CD4-positive, alpha-beta memory T cell (primary cell): ENCODE data around the gene SRF. TPM values are rescaled to one million over a fixed set of nuclear protein-coding genes. Genes with fewer than 3 reads are reported as not detected.
A peak's percentile ranks its signal among the peaks of the same experiment; 100 is the strongest.

Source experiments
- CTCF ChIA-PET: fragments of 350-600 bp; sonication (Branson Sonifier 250); formaldehyde crosslinking; loops from one replicate; lab custom pipeline; 2021; ENCODE audit warnings: inconsistent platforms; ENCODE audit not compliant: partially characterized antibody; lab: Charles Lee
- POLR2A ChIA-PET: fragments of 350-600 bp; sonication (Branson Sonifier 250); formaldehyde crosslinking; loops from one replicate; lab custom pipeline; 2021; ENCODE audit not compliant: partially characterized antibody; lab: Charles Lee
- DNase-seq, 5 donors: peaks; one replicate each; pipeline versions ENCODE4 v3.0.0 to v3.0.0-alpha.2; 2020 to 2022; ENCODE audit warnings: mixed read lengths in 1 of 5
- H3K27ac ChIP-seq: one replicate; pipeline ENCODE4 v1.7.0; 2013; ENCODE audit warnings: low read depth, low read length
- H3K27me3 ChIP-seq: 2 replicates; pipeline ENCODE4 v1.7.0; 2013; ENCODE audit warnings: mild to moderate bottlenecking, low read length, moderate library complexity; ENCODE audit not compliant: insufficient read depth
- H3K36me3 ChIP-seq: 2 replicates; pipeline ENCODE4 v1.7.0; 2013; ENCODE audit warnings: mild to moderate bottlenecking, low read length, moderate library complexity; ENCODE audit not compliant: insufficient read depth
- H3K4me1 ChIP-seq: 2 replicates; pipeline ENCODE4 v1.7.0; 2013; ENCODE audit warnings: mild to moderate bottlenecking, low read length, moderate library complexity; ENCODE audit not compliant: insufficient read depth
- H3K4me3 ChIP-seq, 2 donors: one replicate each; pipeline ENCODE4 v1.7.0; 2013; ENCODE audit warnings: low read length in 2 of 2, mild to moderate bottlenecking in 1 of 2
- H3K9me3 ChIP-seq, 2 donors: one replicate each; pipeline ENCODE4 v1.7.0; 2013; ENCODE audit warnings: low read length in 2 of 2, control low read depth in 1 of 2; ENCODE audit not compliant: control insufficient read depth in 1 of 2
- H3K27ac Mint-ChIP-seq, 7 donors: one replicate each; pipeline ENCODE4 v1.8.0; 2020 to 2021; ENCODE audit warnings: mixed read lengths in 7 of 7, mild to moderate bottlenecking in 6 of 7, inconsistent platforms in 3 of 7, moderate library complexity in 3 of 7
- H3K27me3 Mint-ChIP-seq, 2 donors: one replicate each; pipeline ENCODE4 v1.8.0; 2020 to 2021; ENCODE audit warnings: mixed read lengths in 2 of 2
- H3K36me3 Mint-ChIP-seq, 2 donors: one replicate each; pipeline ENCODE4 v1.8.0; 2020 to 2021; ENCODE audit warnings: mixed read lengths in 2 of 2, inconsistent platforms in 1 of 2, mild to moderate bottlenecking in 1 of 2
- H3K4me1 Mint-ChIP-seq, 4 donors: one replicate each; pipeline ENCODE4 v1.8.0; 2020 to 2021; ENCODE audit warnings: mixed read lengths in 4 of 4, mild to moderate bottlenecking in 1 of 4
- H3K4me3 Mint-ChIP-seq, 8 donors: one replicate each; pipeline ENCODE4 v1.8.0; 2020 to 2021; ENCODE audit warnings: mixed read lengths in 8 of 8, mild to moderate bottlenecking in 7 of 8, moderate library complexity in 6 of 8, inconsistent platforms in 3 of 8
- H3K9me3 Mint-ChIP-seq, 8 donors: one replicate each; pipeline ENCODE4 v1.8.0; 2020 to 2021; ENCODE audit warnings: mixed read lengths in 8 of 8, mild to moderate bottlenecking in 5 of 8, inconsistent platforms in 3 of 8, moderate library complexity in 1 of 8
- intact Hi-C: fragments of 100-400 bp; cut with micrococcal nuclease; formaldehyde crosslinking; loops from one replicate; pipeline ENCODE4 v1.15.1; 2023
- polyA plus RNA-seq, 2 donors: library from polyadenylated mRNA; unstranded; fragments of 300-500 nt; fragmentation: Illumina TruSeq; gene quantifications; one replicate each; pipeline ENCODE4 v1.2.3, GENCODE V29; 2021
- total RNA-seq, 2 experiments: library from RNA; stranded (reverse); gene quantifications; one replicate each; pipeline ENCODE4 v1.2.3, GENCODE V29; 2021

SRF gene
- total and polyA plus RNA-seq, 4 experiments from 2014 or later: 2.3 to 25.0 (median 15.6) TPM

- intact Hi-C loops: loop anchor here (1.0 kb wide), 1 partner anchor 8 kb away; no protein-coding TSS in a partner anchor
- peak within 1 kb of the TSS; percentile 55 to 78 for H3K4me3 ChIP-seq
- Mint-ChIP-seq H3K9me3 (no peaks in the 10 kb centered on the region), H3K4me1 (peaks cover 40 to 60% (median 49%) of the 10 kb centered on the region in 4 donors), H3K4me3 (peak within 1 kb of the TSS; percentile 83 to 96 (median 91)), H3K27ac (peak within 1 kb of the TSS; percentile 81 to 98 (median 92)), H3K27me3 (no peaks in the 10 kb centered on the region), H3K36me3 (peaks cover 24 to 43% of the 10 kb centered on the region in 2 donors)
- H3K4me1 ChIP-seq: peaks cover 57% of the 10 kb centered on the region
- H3K36me3 ChIP-seq: peaks cover 33% of the 10 kb centered on the region
- CTCF ChIA-PET: interaction anchor here (1.0 kb wide), 3 partner anchors 9 to 281 kb away, joined by 3 to 5 read pairs (median 3); no protein-coding TSS in a partner anchor
- H3K27me3 ChIP-seq: no peaks in the 10 kb centered on the region
- POLR2A ChIA-PET: interaction anchor here (0.5 to 3.9 kb wide), 9 partner anchors 8 to 253 kb away, joined by 3 to 46 read pairs (median 5); partner anchors contain the start of genes CNPY3, DNPH1 and SRF
- DNase-seq: peak; percentile 78 to 81 (median 79)
- no peaks in the 10 kb centered on the region for H3K9me3 ChIP-seq
- H3K27ac ChIP-seq: peak within 1 kb of the TSS; percentile 78
Measured at GRCh38 chr6:43181942-43182860, 11.1 kb downstream of the SRF start, which contains the start of gene CUL9. TSS of gene CUL9 (plus strand) at chr6:43182196. CDS start at chr6:43184311, 2,115 bp downstream.

GRCh38 chr6:43183441-43183840 lies 12.4 kb downstream of the SRF start:
- H3K36me3 ChIP-seq: peaks cover 36% of the 10 kb centered on the region
- H3K27ac ChIP-seq: no peak overlapping the region

GRCh38 chr6:43184268-43184985 lies 13.4 kb downstream of the SRF start:
- no peak overlapping the region for H3K27ac ChIP-seq
- peaks cover 57% of the 10 kb centered on the region for H3K4me1 ChIP-seq
- H3K27me3 Mint-ChIP-seq: no peaks in the 10 kb centered on the region

More at GRCh38 chr6:43183441-43183840, 12.4 kb downstream of the SRF start:
- Mint-ChIP-seq H3K36me3 (peaks cover 26 to 46% of the 10 kb centered on the region in 2 donors), H3K4me1 (peaks cover 40 to 61% (median 50%) of the 10 kb centered on the region in 4 donors), H3K9me3 (no peaks in the 10 kb centered on the region), H3K27ac (peak overlapping the region; percentile 24 to 98 (median 84)), H3K4me3 (peak overlapping the region; percentile 15 to 94 (median 91)), H3K27me3 (no peaks in the 10 kb centered on the region)
- Histone ChIP-seq H3K4me3 (no peak overlapping the region), H3K4me1 (peaks cover 57% of the 10 kb centered on the region), H3K9me3 (no peaks in the 10 kb centered on the region), H3K27me3 (no peaks in the 10 kb centered on the region)
- no peak for DNase-seq
- POLR2A ChIA-PET: interaction anchor here (0.7 to 3.9 kb wide), 5 partner anchors 8 to 254 kb away, joined by 3 to 46 read pairs (median 5); partner anchors contain the start of genes CNPY3, DNPH1 and SRF
- intact Hi-C loops: no loop called here
- CTCF ChIA-PET: interaction anchor here (1.1 kb wide), 1 partner anchor 9 kb away, joined by 3 read pairs; no protein-coding TSS in a partner anchor

GRCh38 chr6:43185391-43185985 lies 14.4 kb downstream of the SRF start:
- Histone ChIP-seq H3K36me3 (peaks cover 24% of the 10 kb centered on the region), H3K27ac (peak overlapping the region; percentile 18), H3K9me3 (no peaks in the 10 kb centered on the region), H3K4me3 (no peak overlapping the region), H3K4me1 (peaks cover 61% of the 10 kb centered on the region), H3K27me3 (no peaks in the 10 kb centered on the region)
- DNase-seq: peak in 4 of 5 donors; percentile 40 to 62 (median 49)
- Mint-ChIP-seq H3K27me3 (no peaks in the 10 kb centered on the region), H3K9me3 (no peaks in the 10 kb centered on the region), H3K4me1 (peaks cover 43 to 68% (median 56%) of the 10 kb centered on the region in 4 donors), H3K4me3 (peak overlapping the region in 7 of 8 donors; percentile 3 to 70 (median 46)), H3K36me3 (peaks cover 25 to 52% of the 10 kb centered on the region in 2 donors), H3K27ac (peak overlapping the region; percentile 50 to 85 (median 74))
- POLR2A ChIA-PET: interaction anchor here (0.5 to 2.5 kb wide), 5 partner anchors 11 to 256 kb away, joined by 3 to 13 read pairs (median 4); partner anchors contain the start of genes CNPY3 and SRF
- intact Hi-C loops: no loop called here
- CTCF ChIA-PET: no interaction called here

More at GRCh38 chr6:43184268-43184985, 13.4 kb downstream of the SRF start:
- intact Hi-C loops: no loop called here
- Histone ChIP-seq H3K27me3 (no peaks in the 10 kb centered on the region), H3K4me3 (no peak overlapping the region), H3K36me3 (peaks cover 26% of the 10 kb centered on the region), H3K9me3 (no peaks in the 10 kb centered on the region)
- DNase-seq: no peak
- Mint-ChIP-seq H3K27ac (peak overlapping the region in 5 of 7 donors; percentile 36 to 92 (median 66)), H3K9me3 (no peaks in the 10 kb centered on the region), H3K4me1 (peaks cover 40 to 65% (median 52%) of the 10 kb centered on the region in 4 donors), H3K4me3 (peak overlapping the region in 7 of 8 donors; percentile 10 to 48 (median 37)), H3K36me3 (peaks cover 25 to 46% of the 10 kb centered on the region in 2 donors)
- ChIA-PET POLR2A (interaction anchor here (0.5 to 2.5 kb wide), 4 partner anchors 9 to 239 kb away, joined by 3 to 13 read pairs (median 8); partner anchors contain the start of gene SRF), CTCF (interaction anchor here (1.1 kb wide), 1 partner anchor 10 kb away, joined by 3 read pairs; no protein-coding TSS in a partner anchor)

- Histone ChIP-seq H3K36me3 (peaks cover 24% of the 10 kb centered on the region), H3K4me3 (no peak overlapping the region), H3K4me1 (peaks cover 57% of the 10 kb centered on the region), H3K9me3 (no peaks in the 10 kb centered on the region), H3K27me3 (no peaks in the 10 kb centered on the region), H3K27ac (no peak overlapping the region)
- H3K4me1 Mint-ChIP-seq: peaks cover 44 to 70% (median 55%) of the 10 kb centered on the region in 4 donors
- peaks cover 26 to 55% of the 10 kb centered on the region in 2 donors for H3K36me3 Mint-ChIP-seq
- no peak overlapping the region for H3K4me3 Mint-ChIP-seq
- H3K27ac Mint-ChIP-seq: peak overlapping the region in 3 of 7 donors; percentile 59 to 70 (median 64)
- ChIA-PET POLR2A (interaction anchor here (0.5 to 2.5 kb wide), 4 partner anchors 12 to 257 kb away, joined by 4 to 13 read pairs (median 8); partner anchors contain the start of genes CNPY3 and SRF), CTCF (no interaction called here)
- H3K27me3 Mint-ChIP-seq: no peaks in the 10 kb centered on the region
- H3K9me3 Mint-ChIP-seq: no peaks in the 10 kb centered on the region
- no peak for DNase-seq
- intact Hi-C loops: no loop called here
Measured at GRCh38 chr6:43186019-43186418, 14.9 kb downstream of the SRF start.

GRCh38 chr6:43186706-43187105 lies 15.6 kb downstream of the SRF start:
- POLR2A ChIA-PET: interaction anchor here (2.5 kb wide), 1 partner anchor 15 kb away, joined by 13 read pairs; the partner anchor contains the start of gene SRF
- no peaks in the 10 kb centered on the region for H3K27me3 Mint-ChIP-seq
- peak overlapping the region in 4 of 7 donors; percentile 57 to 70 (median 62) for H3K27ac Mint-ChIP-seq
- H3K27ac ChIP-seq: no peak overlapping the region
- intact Hi-C loops: no loop called here
- CTCF ChIA-PET: no interaction called here
- no peak overlapping the region for H3K4me3 Mint-ChIP-seq
- no peak for DNase-seq
- no peaks in the 10 kb centered on the region for H3K27me3 ChIP-seq
- H3K36me3 ChIP-seq: peaks cover 24% of the 10 kb centered on the region
- no peak overlapping the region for H3K4me3 ChIP-seq
- H3K9me3 Mint-ChIP-seq: no peaks in the 10 kb centered on the region
- peaks cover 50% of the 10 kb centered on the region for H3K4me1 ChIP-seq
- H3K36me3 Mint-ChIP-seq: peaks cover 28 to 52% of the 10 kb centered on the region in 2 donors
- no peaks in the 10 kb centered on the region for H3K9me3 ChIP-seq
- peaks cover 38 to 63% (median 49%) of the 10 kb centered on the region in 4 donors for H3K4me1 Mint-ChIP-seq
